ENCODE results near the gene NAT8L. TPM values are rescaled to one million over a fixed set of nuclear protein-coding genes. Genes with fewer than 3 reads are reported as not detected.

The NAT8L gene
- polyA plus RNA-seq, 1 donor from 2014 or later: 12.6 TPM

DNA sequence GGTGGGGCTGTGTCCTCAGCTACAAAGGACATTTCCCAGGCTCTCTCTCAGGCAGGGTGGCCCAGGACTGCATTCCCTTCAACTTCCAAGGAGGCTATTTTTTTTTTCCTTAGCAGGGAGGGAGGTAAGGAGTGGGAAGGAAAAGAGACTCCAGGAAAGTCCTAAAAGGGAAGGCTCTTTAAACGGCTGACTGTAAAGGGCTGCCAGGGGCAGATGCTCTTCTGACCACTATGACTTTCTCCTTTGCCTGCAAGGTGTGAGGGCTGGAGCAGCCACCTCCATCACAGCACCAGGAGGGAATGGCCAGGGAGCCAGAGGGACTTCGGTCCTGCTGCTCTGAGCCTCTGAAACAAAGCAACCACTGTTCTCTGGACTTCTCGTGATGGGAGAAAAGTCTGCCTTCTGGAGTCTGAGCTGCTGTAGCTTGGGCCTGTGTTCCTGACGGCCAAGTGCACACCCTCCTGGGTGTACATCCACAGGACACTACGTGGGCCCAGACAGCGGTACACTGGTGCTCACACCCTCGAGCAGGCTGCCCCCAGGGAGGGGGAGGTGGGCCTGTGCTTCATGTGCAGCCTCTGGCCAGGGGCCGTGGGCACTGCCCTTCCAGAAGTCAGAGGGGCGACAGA lies 17.9 kb downstream of the NAT8L start:
- Histone ChIP-seq H3F3A (ENCODE audit: insufficient read depth, low read length, poor library complexity, severe bottlenecking) (no peaks in the 10 kb centered on the region), H3K27ac (ENCODE audit: low read length) (no peak overlapping the region)

DNA sequence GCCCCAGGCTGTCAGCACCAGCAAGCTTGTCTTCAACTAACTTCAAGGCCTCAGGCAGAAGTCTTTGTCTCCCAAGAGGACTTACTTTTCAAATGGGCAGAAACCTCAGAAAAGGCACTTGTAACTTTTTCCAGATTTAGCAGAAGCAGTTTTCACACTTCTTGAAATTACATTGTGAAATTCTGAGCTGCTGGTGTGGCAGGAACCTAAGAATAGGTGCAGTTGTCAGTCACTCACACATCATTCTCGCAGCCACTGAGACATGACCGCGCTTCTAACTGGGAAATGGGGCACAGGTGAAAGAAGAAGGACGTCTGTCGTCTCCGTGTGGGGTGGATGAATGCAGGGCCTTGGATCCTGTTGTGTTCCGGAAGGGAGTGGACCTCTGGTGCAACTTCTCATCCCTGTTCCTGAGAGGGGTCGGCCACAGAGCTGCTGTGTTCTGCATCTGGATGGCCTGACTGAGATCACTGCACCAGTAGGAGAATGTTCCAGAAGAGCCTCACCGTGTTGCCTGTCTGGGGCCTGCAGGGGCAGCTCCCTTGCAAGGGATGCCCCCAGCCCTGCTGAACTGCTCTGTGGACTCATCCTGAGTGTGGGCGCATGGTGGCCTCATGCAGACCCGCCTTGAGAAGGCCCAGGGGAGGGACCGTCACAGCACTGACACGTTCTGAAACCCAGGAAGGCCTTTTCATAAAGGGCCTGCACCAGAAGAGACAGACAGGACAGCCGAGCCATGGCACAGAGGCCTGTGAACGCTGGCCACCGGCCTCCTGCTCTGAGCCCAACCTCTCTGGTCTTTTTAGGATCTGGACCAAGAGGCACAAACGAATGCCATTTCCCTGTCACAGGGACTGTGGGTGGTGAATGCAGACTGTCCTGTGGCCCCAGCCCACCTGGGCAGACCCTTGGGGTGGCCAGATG lies 18.7 kb downstream of the NAT8L start:
- H3K4me2 ChIP-seq (ENCODE audit: low read length): no peak overlapping the region
- no peaks in the 10 kb centered on the region for H3K27me3 ChIP-seq (ENCODE audit: insufficient read depth, low read depth, low read length)
- no peak overlapping the region for H3K9ac ChIP-seq (ENCODE audit: low read length)
- H3K9me3 ChIP-seq (ENCODE audit: low read length): no peaks in the 10 kb centered on the region
- no peaks in the 10 kb centered on the region for H3K79me2 ChIP-seq (replicated peaks; ENCODE audit: insufficient read depth, low read length)
- H3K4me3 ChIP-seq (ENCODE audit: low read length): no peak overlapping the region
- H2AFZ ChIP-seq (ENCODE audit: low read depth, low read length): no peak overlapping the region
- H3K27ac ChIP-seq (ENCODE audit: low read length): no peak overlapping the region
- H3K9me2 ChIP-seq (ENCODE audit: insufficient read depth, low read length): no peaks in the 10 kb centered on the region
- H3F3A ChIP-seq (ENCODE audit: insufficient read depth, low read length, poor library complexity, severe bottlenecking): no peaks in the 10 kb centered on the region
- no peaks in the 10 kb centered on the region for H3K36me3 ChIP-seq (ENCODE audit: insufficient read depth, low read length)
- H4K20me1 ChIP-seq (ENCODE audit: insufficient read depth): no peaks in the 10 kb centered on the region
- TF ChIP-seq, protein P1, sequence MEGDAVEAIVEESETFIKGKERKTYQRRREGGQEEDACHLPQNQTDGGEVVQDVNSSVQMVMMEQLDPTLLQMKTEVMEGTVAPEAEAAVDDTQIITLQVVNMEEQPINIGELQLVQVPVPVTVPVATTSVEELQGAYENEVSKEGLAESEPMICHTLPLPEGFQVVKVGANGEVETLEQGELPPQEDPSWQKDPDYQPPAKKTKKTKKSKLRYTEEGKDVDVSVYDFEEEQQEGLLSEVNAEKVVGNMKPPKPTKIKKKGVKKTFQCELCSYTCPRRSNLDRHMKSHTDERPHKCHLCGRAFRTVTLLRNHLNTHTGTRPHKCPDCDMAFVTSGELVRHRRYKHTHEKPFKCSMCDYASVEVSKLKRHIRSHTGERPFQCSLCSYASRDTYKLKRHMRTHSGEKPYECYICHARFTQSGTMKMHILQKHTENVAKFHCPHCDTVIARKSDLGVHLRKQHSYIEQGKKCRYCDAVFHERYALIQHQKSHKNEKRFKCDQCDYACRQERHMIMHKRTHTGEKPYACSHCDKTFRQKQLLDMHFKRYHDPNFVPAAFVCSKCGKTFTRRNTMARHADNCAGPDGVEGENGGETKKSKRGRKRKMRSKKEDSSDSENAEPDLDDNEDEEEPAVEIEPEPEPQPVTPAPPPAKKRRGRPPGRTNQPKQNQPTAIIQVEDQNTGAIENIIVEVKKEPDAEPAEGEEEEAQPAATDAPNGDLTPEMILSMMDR (IDR thresholded peaks at IDR 0.05; ENCODE audit: poor library complexity, severe bottlenecking): no peak
- TF ChIP-seq EP300 (conservative IDR thresholded peaks at IDR 0.05; ENCODE audit: poor library complexity, severe bottlenecking) (no peak), MXI1 (conservative IDR thresholded peaks at IDR 0.05; ENCODE audit: poor library complexity, severe bottlenecking) (no peak), POLR2AphosphoS5 (IDR thresholded peaks at IDR 0.05) (no peak), EZH2 (IDR thresholded peaks at IDR 0.05; ENCODE audit: borderline replicate concordance, insufficient read depth, low read length, poor library complexity, severe bottlenecking) (no peak), SMC3 (conservative IDR thresholded peaks at IDR 0.05; ENCODE audit: poor library complexity) (no peak)
- TF ChIP-seq, protein P2, sequence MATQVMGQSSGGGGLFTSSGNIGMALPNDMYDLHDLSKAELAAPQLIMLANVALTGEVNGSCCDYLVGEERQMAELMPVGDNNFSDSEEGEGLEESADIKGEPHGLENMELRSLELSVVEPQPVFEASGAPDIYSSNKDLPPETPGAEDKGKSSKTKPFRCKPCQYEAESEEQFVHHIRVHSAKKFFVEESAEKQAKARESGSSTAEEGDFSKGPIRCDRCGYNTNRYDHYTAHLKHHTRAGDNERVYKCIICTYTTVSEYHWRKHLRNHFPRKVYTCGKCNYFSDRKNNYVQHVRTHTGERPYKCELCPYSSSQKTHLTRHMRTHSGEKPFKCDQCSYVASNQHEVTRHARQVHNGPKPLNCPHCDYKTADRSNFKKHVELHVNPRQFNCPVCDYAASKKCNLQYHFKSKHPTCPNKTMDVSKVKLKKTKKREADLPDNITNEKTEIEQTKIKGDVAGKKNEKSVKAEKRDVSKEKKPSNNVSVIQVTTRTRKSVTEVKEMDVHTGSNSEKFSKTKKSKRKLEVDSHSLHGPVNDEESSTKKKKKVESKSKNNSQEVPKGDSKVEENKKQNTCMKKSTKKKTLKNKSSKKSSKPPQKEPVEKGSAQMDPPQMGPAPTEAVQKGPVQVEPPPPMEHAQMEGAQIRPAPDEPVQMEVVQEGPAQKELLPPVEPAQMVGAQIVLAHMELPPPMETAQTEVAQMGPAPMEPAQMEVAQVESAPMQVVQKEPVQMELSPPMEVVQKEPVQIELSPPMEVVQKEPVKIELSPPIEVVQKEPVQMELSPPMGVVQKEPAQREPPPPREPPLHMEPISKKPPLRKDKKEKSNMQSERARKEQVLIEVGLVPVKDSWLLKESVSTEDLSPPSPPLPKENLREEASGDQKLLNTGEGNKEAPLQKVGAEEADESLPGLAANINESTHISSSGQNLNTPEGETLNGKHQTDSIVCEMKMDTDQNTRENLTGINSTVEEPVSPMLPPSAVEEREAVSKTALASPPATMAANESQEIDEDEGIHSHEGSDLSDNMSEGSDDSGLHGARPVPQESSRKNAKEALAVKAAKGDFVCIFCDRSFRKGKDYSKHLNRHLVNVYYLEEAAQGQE (IDR thresholded peaks at IDR 0.05; ENCODE audit: borderline replicate concordance): no peak

More for the DNA sequence above, 17.9 kb downstream of the NAT8L start:
- Histone ChIP-seq H3K79me2 (replicated peaks; ENCODE audit: insufficient read depth, low read length) (no peaks in the 10 kb centered on the region), H3K4me2 (ENCODE audit: low read length) (no peak overlapping the region), H3K27me3 (ENCODE audit: insufficient read depth, low read depth, low read length) (no peaks in the 10 kb centered on the region), H3K9me2 (ENCODE audit: insufficient read depth, low read length) (no peaks in the 10 kb centered on the region), H4K20me1 (ENCODE audit: insufficient read depth) (no peaks in the 10 kb centered on the region), H2AFZ (ENCODE audit: low read depth, low read length) (no peak overlapping the region), H3K4me3 (ENCODE audit: low read length) (no peak overlapping the region), H3K9ac (ENCODE audit: low read length) (no peak overlapping the region), H3K9me3 (ENCODE audit: low read length) (no peaks in the 10 kb centered on the region), H3K36me3 (ENCODE audit: insufficient read depth, low read length) (no peaks in the 10 kb centered on the region)
- TF ChIP-seq, protein P2 (IDR thresholded peaks at IDR 0.05; ENCODE audit: borderline replicate concordance): no peak
- no peak for TF ChIP-seq MXI1 (conservative IDR thresholded peaks at IDR 0.05; ENCODE audit: poor library complexity, severe bottlenecking)
- TF ChIP-seq, protein P1 (IDR thresholded peaks at IDR 0.05; ENCODE audit: poor library complexity, severe bottlenecking): no peak
- no peak for TF ChIP-seq SMC3 (conservative IDR thresholded peaks at IDR 0.05; ENCODE audit: poor library complexity)
- TF ChIP-seq EZH2 (IDR thresholded peaks at IDR 0.05; ENCODE audit: borderline replicate concordance, insufficient read depth, low read length, poor library complexity, severe bottlenecking): no peak
- no peak for TF ChIP-seq EP300 (conservative IDR thresholded peaks at IDR 0.05; ENCODE audit: poor library complexity, severe bottlenecking)
- TF ChIP-seq POLR2AphosphoS5 (IDR thresholded peaks at IDR 0.05): no peak
- no peak for TF ChIP-seq TAF1 (IDR thresholded peaks at IDR 0.05; ENCODE audit: low read depth)

All from neural cell (in vitro differentiated cells).